A204.1 (cell line): ENCODE measurements around the gene RELCH.

Experiments
- FAIRE-seq: peaks from 2 replicates; lab custom pipeline; 2012; peaks lifted over from hg19 to GRCh38; lab: Jason Lieb, UNC

Gene RELCH

GRCh38 chr18:62324917-62325805, 138.1 kb downstream of the RELCH start, which contains the start of gene TNFRSF11A:
Gene TNFRSF11A (plus strand): TSS chr18:62325310. CDS start chr18:62325353, 43 bp downstream.
- no peak for FAIRE-seq

GRCh38 chr18:62325806-62326645, 139.0 kb downstream of the RELCH start:
- FAIRE-seq: no peak

GRCh38 chr18:62326646-62327348, 139.7 kb downstream of the RELCH start:
- FAIRE-seq: no peak

GRCh38 chr18:62327977-62328376, 140.9 kb downstream of the RELCH start:
- FAIRE-seq: no peak

- no peak for FAIRE-seq
Observed at GRCh38 chr18:62328586-62329525, 141.8 kb downstream of the RELCH start.

- no peak for FAIRE-seq
Observed at GRCh38 chr18:62329691-62330454, 142.8 kb downstream of the RELCH start.

GRCh38 chr18:62330650-62331049, 143.6 kb downstream of the RELCH start:
- FAIRE-seq: no peak

GRCh38 chr18:62331581-62332356, 144.7 kb downstream of the RELCH start:
- no peak for FAIRE-seq

- FAIRE-seq: no peak
Observed at GRCh38 chr18:62332431-62332830, 145.4 kb downstream of the RELCH start.

- no peak for FAIRE-seq
Observed at GRCh38 chr18:62332964-62333695, 146.1 kb downstream of the RELCH start.

- no peak for FAIRE-seq
Observed at GRCh38 chr18:62334120-62334519, 147.1 kb downstream of the RELCH start.

- no peak for FAIRE-seq
Observed at GRCh38 chr18:62335494-62335893, 148.4 kb downstream of the RELCH start.

GRCh38 chr18:62336618-62337017, 149.6 kb downstream of the RELCH start:
- no peak for FAIRE-seq

GRCh38 chr18:62337336-62337735, 150.3 kb downstream of the RELCH start:
- no peak for FAIRE-seq

GRCh38 chr18:62338446-62339105, 151.5 kb downstream of the RELCH start:
- no peak for FAIRE-seq

- no peak for FAIRE-seq
Observed at GRCh38 chr18:62339106-62339988, 152.3 kb downstream of the RELCH start.

GRCh38 chr18:62340996-62341395, 153.9 kb downstream of the RELCH start:
- FAIRE-seq: no peak
